ENCODE results near the gene OXCT2. TPM values are rescaled to one million over a fixed set of nuclear protein-coding genes. Genes with fewer than 3 reads are reported as not detected.
"Not testable (repeated sequence)": the region's sequence is repeated elsewhere in the genome, so short reads cannot be mapped to it uniquely, and the experiment has no call there.

The OXCT2 gene
- polyA plus RNA-seq, 2 donors: 0.25 to 0.28 TPM

DNA sequence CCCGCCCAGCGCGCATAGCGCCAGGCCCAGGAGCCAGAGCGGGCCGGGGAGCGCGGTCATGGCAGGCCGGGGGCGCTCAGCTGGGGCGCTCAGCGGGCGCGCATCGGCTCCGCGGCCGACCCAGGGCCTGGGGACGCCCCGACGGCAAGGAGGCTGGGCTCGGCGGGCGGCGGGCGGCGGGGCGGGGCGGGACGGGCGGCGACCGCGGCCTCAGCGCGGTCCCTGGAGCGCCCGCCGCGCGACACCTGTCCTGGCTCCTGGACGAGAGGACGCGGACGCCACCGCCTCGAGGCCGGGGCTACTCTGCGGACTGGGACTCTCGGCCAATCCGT lies 17.2 kb upstream of the OXCT2 start:
- Histone ChIP-seq H3K9me3 (ENCODE audit: control insufficient read depth in 2 of 2, insufficient read depth in 1 of 2, low read depth in 1 of 2, low read length in 1 of 2) (no peaks in the 10 kb centered on the region), H3K36me3 (ENCODE audit: control insufficient read depth in 2 of 2, insufficient read depth in 2 of 2, low read length in 1 of 2) (no peaks in the 10 kb centered on the region), H3K4me3 (ENCODE audit: low read depth in 1 of 2, low read length in 2 of 2) (peak overlapping the region; percentile 62 to 65), H3K4me1 (ENCODE audit: control insufficient read depth in 2 of 2, insufficient read depth in 2 of 2, low read length in 1 of 2) (peaks cover 3 to 7% of the 10 kb centered on the region in 2 donors), H3K27ac (ENCODE audit: low read depth in 2 of 2, low read length in 1 of 2) (no peak overlapping the region), H3K27me3 (ENCODE audit: control insufficient read depth in 1 of 2, insufficient read depth in 2 of 2, low read length in 2 of 2) (no peaks in the 10 kb centered on the region)
- WGBS, 2 donors: 0 to 4% methylated on average over 2 to 51 of the region's 51 CpGs

DNA sequence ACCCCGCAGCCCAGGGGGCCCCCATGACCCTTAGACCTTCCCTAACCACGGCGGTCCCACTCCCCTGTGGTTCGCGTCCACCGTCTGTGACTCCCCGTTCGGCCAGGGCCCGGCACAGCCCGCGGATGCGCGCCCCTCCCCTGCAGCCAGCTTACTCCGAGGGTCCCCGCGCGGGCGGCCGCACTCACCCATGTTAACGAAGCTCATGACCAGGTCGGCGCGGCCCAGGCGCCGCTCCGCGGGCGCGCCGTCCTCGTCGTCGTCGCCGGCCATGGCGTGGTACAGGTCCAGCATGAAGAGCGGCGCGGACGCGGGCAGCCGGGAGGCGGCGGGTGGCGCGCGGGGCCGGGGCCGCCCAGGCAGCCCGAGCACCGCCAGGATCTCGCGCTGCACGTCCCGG lies 16.8 kb upstream of the OXCT2 start:
- H3K4me1 ChIP-seq (ENCODE audit: control insufficient read depth in 2 of 2, insufficient read depth in 2 of 2, low read length in 1 of 2); H3K27me3 ChIP-seq (ENCODE audit: control insufficient read depth in 1 of 2, insufficient read depth in 2 of 2, low read length in 2 of 2); H3K36me3 ChIP-seq (ENCODE audit: control insufficient read depth in 2 of 2, insufficient read depth in 2 of 2, low read length in 1 of 2); H3K9me3 ChIP-seq (ENCODE audit: control insufficient read depth in 2 of 2, insufficient read depth in 1 of 2, low read depth in 1 of 2, low read length in 1 of 2); H3K27ac ChIP-seq (ENCODE audit: low read depth in 2 of 2, low read length in 1 of 2): not testable (repeated sequence)
- H3K4me3 ChIP-seq (ENCODE audit: low read depth in 1 of 2, low read length in 2 of 2): peak overlapping the region in 1 of 2 donors; percentile 62
- 10 to 14% methylated on average over 30 to 55 of the region's 55 CpGs for WGBS, 2 donors

DNA sequence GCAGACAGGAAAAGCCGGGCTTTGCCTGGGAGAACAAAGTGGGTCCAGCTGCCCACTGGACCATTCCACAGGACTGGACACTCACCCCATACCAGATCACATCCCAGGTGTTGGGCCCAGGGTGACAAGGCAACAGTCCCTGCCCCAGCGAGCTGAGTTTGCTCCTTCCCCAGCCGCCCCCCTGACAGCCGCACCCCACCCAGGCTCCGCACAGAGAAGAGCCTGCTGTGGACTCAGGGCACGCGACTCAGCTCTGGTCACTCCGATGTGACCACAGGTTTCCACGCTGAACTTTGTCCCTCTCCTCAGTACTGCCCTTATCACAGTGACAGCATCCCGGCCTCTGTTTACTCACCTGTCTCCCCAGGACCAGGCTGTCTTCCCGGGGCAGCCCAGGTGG lies 16.3 kb upstream of the OXCT2 start:
- Histone ChIP-seq H3K9me3 (ENCODE audit: control insufficient read depth in 2 of 2, insufficient read depth in 1 of 2, low read depth in 1 of 2, low read length in 1 of 2) (no peaks in the 10 kb centered on the region), H3K27ac (ENCODE audit: low read depth in 2 of 2, low read length in 1 of 2) (no peak overlapping the region), H3K4me1 (ENCODE audit: control insufficient read depth in 2 of 2, insufficient read depth in 2 of 2, low read length in 1 of 2) (peaks cover 3 to 7% of the 10 kb centered on the region in 2 donors), H3K36me3 (ENCODE audit: control insufficient read depth in 2 of 2, insufficient read depth in 2 of 2, low read length in 1 of 2) (no peaks in the 10 kb centered on the region), H3K27me3 (ENCODE audit: control insufficient read depth in 1 of 2, insufficient read depth in 2 of 2, low read length in 2 of 2) (no peaks in the 10 kb centered on the region), H3K4me3 (ENCODE audit: low read depth in 1 of 2, low read length in 2 of 2) (no peak overlapping the region)
- 69% methylated on average over 11 of the region's 11 CpGs for WGBS, 2 donors

DNA sequence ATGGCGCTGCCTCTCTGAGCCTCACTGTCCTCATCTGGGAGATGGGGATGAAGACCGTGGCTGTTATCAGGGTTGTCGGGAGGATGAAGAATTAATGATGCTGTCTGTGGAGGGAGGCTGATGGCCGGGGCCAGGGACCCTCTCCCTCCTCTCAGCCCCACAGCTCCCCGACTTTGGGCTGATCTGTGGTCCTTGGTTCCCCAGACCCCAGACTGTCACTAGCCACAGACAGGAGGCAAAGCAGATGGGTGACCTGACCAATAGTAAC lies 15.9 kb upstream of the OXCT2 start:
- H3K27me3 ChIP-seq (ENCODE audit: control insufficient read depth in 1 of 2, insufficient read depth in 2 of 2, low read length in 2 of 2); H3K27ac ChIP-seq (ENCODE audit: low read depth in 2 of 2, low read length in 1 of 2); H3K9me3 ChIP-seq (ENCODE audit: control insufficient read depth in 2 of 2, insufficient read depth in 1 of 2, low read depth in 1 of 2, low read length in 1 of 2); H3K36me3 ChIP-seq (ENCODE audit: control insufficient read depth in 2 of 2, insufficient read depth in 2 of 2, low read length in 1 of 2); H3K4me1 ChIP-seq (ENCODE audit: control insufficient read depth in 2 of 2, insufficient read depth in 2 of 2, low read length in 1 of 2); H3K4me3 ChIP-seq (ENCODE audit: low read depth in 1 of 2, low read length in 2 of 2): not testable (repeated sequence)
- 96 to 100% methylated on average over 5 of the region's 5 CpGs for WGBS, 2 donors

DNA sequence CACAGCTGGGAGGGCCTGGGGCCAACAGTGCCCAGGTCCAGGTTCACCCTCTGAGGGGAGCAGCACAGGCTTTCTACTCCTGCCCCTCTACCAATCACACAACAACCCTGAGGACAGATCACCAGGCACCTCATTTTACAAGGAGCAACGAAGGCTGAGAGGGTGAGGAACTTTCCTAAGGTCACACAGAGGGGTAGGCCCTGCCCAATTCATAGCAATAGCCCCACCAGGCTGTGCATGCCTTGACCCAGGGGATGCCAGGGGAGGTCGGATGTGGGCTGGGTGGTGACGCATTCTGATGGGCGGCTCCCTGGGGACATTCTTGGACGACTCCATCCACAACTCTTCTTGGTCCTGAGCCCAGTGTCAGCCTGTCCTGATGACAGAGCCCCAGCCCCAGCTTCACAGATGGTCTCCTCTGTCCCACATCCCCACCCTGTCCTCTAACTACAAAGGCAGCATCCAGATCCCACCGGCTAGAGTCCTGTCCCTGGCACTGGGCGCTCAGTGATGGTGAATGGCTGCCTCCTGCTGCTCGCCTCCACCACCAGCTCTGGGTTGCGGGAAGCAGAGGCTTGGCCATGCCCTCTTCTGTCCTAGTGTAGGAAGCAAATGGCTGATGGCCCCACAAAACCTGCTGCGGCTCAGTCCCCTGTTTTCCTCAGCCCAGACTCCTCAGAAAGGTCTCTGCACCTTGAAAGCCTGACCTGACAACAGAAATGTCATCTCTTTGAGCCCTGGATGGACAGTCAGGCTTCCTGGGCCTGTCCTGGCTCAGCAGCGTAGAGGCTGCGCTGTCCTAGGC lies 15.4 kb upstream of the OXCT2 start:
- not testable (repeated sequence) for H3K36me3 ChIP-seq (ENCODE audit: control insufficient read depth in 2 of 2, insufficient read depth in 2 of 2, low read length in 1 of 2)
- WGBS, 2 donors: 92 to 93% methylated on average over 9 of the region's 12 CpGs

DNA sequence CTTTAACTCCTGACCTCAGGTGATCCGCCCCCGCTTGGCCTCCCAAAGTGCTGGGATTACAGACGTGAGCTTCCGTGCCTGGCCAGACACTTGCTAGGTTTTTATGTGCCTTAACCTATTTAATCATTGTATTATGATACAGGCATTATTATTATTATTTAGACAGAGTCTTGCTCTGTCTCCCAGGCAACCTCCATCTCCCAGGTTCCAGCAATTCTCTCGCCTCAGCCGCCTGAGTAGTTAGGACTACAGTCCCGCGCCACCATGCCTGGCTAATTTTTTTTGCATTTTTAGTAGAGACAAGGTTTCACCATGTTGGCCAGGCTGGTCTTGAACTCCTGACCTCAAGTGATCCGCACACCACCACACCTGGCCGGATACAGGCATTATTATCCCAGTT lies 11.5 kb upstream of the OXCT2 start:
- 88 to 91% methylated on average over 10 of the region's 10 CpGs for WGBS, 2 donors
- not testable (repeated sequence) for H3K27me3 ChIP-seq (ENCODE audit: control insufficient read depth in 1 of 2, insufficient read depth in 2 of 2, low read length in 2 of 2); H3K36me3 ChIP-seq (ENCODE audit: control insufficient read depth in 2 of 2, insufficient read depth in 2 of 2, low read length in 1 of 2); H3K27ac ChIP-seq (ENCODE audit: low read depth in 2 of 2, low read length in 1 of 2); H3K4me3 ChIP-seq (ENCODE audit: low read depth in 1 of 2, low read length in 2 of 2); H3K9me3 ChIP-seq (ENCODE audit: control insufficient read depth in 2 of 2, insufficient read depth in 1 of 2, low read depth in 1 of 2, low read length in 1 of 2); H3K4me1 ChIP-seq (ENCODE audit: control insufficient read depth in 2 of 2, insufficient read depth in 2 of 2, low read length in 1 of 2)

More for the DNA sequence above, 15.4 kb upstream of the OXCT2 start:
- H3K4me1 ChIP-seq (ENCODE audit: control insufficient read depth in 2 of 2, insufficient read depth in 2 of 2, low read length in 1 of 2); H3K4me3 ChIP-seq (ENCODE audit: low read depth in 1 of 2, low read length in 2 of 2); H3K27me3 ChIP-seq (ENCODE audit: control insufficient read depth in 1 of 2, insufficient read depth in 2 of 2, low read length in 2 of 2); H3K27ac ChIP-seq (ENCODE audit: low read depth in 2 of 2, low read length in 1 of 2); H3K9me3 ChIP-seq (ENCODE audit: control insufficient read depth in 2 of 2, insufficient read depth in 1 of 2, low read depth in 1 of 2, low read length in 1 of 2): not testable (repeated sequence)

DNA sequence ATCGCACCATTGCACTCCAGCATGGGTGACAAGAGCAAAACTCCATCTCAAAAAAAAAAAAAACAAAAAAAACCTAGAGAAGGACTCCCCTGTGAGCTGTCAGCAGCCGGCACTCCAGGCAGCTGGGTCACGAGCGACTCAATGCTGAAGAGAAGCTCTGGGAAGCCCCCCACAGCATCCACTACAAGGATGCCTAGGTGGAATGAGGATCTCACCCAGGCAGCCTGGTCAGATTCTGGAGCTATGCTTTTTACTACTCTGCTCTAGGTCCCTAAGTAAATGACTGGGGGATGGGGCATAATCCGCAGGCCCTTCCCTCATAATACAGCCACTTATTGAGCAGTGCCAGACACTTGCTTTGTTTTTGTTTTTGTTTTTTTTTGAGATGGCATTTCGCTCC lies 11.0 kb upstream of the OXCT2 start:
- Histone ChIP-seq H3K27me3 (ENCODE audit: control insufficient read depth in 1 of 2, insufficient read depth in 2 of 2, low read length in 2 of 2) (no peaks in the 10 kb centered on the region), H3K36me3 (ENCODE audit: control insufficient read depth in 2 of 2, insufficient read depth in 2 of 2, low read length in 1 of 2) (no peaks in the 10 kb centered on the region), H3K27ac (ENCODE audit: low read depth in 2 of 2, low read length in 1 of 2) (no peak overlapping the region), H3K4me1 (ENCODE audit: control insufficient read depth in 2 of 2, insufficient read depth in 2 of 2, low read length in 1 of 2) (no peaks in the 10 kb centered on the region), H3K9me3 (ENCODE audit: control insufficient read depth in 2 of 2, insufficient read depth in 1 of 2, low read depth in 1 of 2, low read length in 1 of 2) (no peaks in the 10 kb centered on the region), H3K4me3 (ENCODE audit: low read depth in 1 of 2, low read length in 2 of 2) (no peak overlapping the region)
- WGBS, 2 donors: 86 to 90% methylated on average over 6 of the region's 6 CpGs

DNA sequence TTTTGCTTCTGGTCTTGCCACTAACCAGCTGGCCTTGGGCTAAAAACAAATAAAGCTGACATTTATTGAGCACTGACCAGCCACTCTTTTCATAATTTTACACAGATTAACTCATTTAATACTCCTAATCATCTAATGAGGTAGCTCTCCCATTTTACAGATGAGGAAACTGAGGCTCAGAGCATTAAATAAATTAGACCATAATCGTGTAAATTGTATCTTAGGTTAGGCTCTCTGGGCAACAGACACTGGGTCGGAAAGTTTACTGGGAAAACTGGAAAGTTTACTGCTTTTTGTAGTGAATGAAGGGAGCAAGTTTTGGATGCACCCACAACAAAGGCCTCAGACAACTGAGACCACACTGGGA lies 10.2 kb upstream of the OXCT2 start:
- H3K4me1 ChIP-seq (ENCODE audit: control insufficient read depth in 2 of 2, insufficient read depth in 2 of 2, low read length in 1 of 2): no peaks in the 10 kb centered on the region
- WGBS, 2 donors: 87 to 93% methylated on average over 2 of the region's 2 CpGs

DNA sequence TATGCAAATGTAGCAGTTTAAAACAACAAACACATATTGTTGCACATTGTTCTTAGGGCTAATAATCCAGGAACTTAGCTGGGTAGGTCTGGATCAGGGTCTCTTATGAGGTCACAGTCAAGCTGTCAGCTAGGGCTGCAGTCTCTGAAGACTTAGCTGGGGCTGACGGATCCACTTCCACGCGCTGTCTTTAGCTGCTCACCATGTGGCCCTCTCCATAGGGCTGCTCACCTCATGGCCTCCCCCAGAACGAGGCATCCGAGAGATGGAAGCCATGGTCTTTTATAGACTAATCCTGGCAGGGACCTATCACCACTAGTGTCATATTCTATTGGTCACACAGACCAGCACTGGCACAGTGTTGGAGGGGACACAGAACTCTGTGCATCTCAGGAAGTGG lies 8.7 kb upstream of the OXCT2 start:
- no peaks in the 10 kb centered on the region for H3K27me3 ChIP-seq (ENCODE audit: control insufficient read depth in 1 of 2, insufficient read depth in 2 of 2, low read length in 2 of 2)
- 89 to 90% methylated on average over 5 of the region's 5 CpGs for WGBS, 2 donors
- H3K4me1 ChIP-seq (ENCODE audit: control insufficient read depth in 2 of 2, insufficient read depth in 2 of 2, low read length in 1 of 2): no peaks in the 10 kb centered on the region
- H3K36me3 ChIP-seq (ENCODE audit: control insufficient read depth in 2 of 2, insufficient read depth in 2 of 2, low read length in 1 of 2): no peaks in the 10 kb centered on the region
- no peaks in the 10 kb centered on the region for H3K9me3 ChIP-seq (ENCODE audit: control insufficient read depth in 2 of 2, insufficient read depth in 1 of 2, low read depth in 1 of 2, low read length in 1 of 2)
- no peak overlapping the region for H3K27ac ChIP-seq (ENCODE audit: low read depth in 2 of 2, low read length in 1 of 2)
- H3K4me3 ChIP-seq (ENCODE audit: low read depth in 1 of 2, low read length in 2 of 2): no peak overlapping the region

More for the DNA sequence above, 10.2 kb upstream of the OXCT2 start:
- Histone ChIP-seq H3K27me3 (ENCODE audit: control insufficient read depth in 1 of 2, insufficient read depth in 2 of 2, low read length in 2 of 2) (no peaks in the 10 kb centered on the region), H3K36me3 (ENCODE audit: control insufficient read depth in 2 of 2, insufficient read depth in 2 of 2, low read length in 1 of 2) (no peaks in the 10 kb centered on the region), H3K27ac (ENCODE audit: low read depth in 2 of 2, low read length in 1 of 2) (no peak overlapping the region), H3K4me3 (ENCODE audit: low read depth in 1 of 2, low read length in 2 of 2) (no peak overlapping the region), H3K9me3 (ENCODE audit: control insufficient read depth in 2 of 2, insufficient read depth in 1 of 2, low read depth in 1 of 2, low read length in 1 of 2) (no peaks in the 10 kb centered on the region)

DNA sequence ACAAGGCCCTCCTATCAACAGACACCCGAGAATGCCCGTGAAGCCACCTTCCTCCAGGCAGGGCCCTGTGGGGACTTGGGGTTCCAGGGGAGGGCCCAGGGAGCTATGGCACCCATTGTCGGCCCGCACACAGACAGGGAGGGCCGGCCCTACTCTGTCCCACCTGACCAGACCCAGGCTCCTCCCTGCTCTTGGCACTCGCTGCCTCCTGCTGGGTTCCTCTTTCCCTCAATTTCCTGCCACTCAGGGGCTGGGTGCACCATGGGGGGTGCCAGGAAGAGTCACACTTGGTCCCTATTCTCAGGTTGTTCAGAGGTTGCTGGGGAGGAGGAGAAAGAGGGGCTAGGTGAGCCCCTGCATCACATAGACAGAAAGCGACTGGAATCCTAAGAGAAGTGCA lies 8.0 kb upstream of the OXCT2 start:
- H3K27ac ChIP-seq (ENCODE audit: low read depth in 2 of 2, low read length in 1 of 2): no peak overlapping the region
- 80 to 84% methylated on average over 5 to 7 of the region's 7 CpGs for WGBS, 2 donors
- H3K4me1 ChIP-seq (ENCODE audit: control insufficient read depth in 2 of 2, insufficient read depth in 2 of 2, low read length in 1 of 2): no peaks in the 10 kb centered on the region
- H3K27me3 ChIP-seq (ENCODE audit: control insufficient read depth in 1 of 2, insufficient read depth in 2 of 2, low read length in 2 of 2): no peaks in the 10 kb centered on the region
- H3K36me3 ChIP-seq (ENCODE audit: control insufficient read depth in 2 of 2, insufficient read depth in 2 of 2, low read length in 1 of 2): no peaks in the 10 kb centered on the region
- H3K4me3 ChIP-seq (ENCODE audit: low read depth in 1 of 2, low read length in 2 of 2): no peak overlapping the region
- no peaks in the 10 kb centered on the region for H3K9me3 ChIP-seq (ENCODE audit: control insufficient read depth in 2 of 2, insufficient read depth in 1 of 2, low read depth in 1 of 2, low read length in 1 of 2)

All from esophagus (tissue), 2 donors.